HG03064 (cell line): ENCODE data around the gene TBL3.
"Not testable (repeated sequence)": the region's sequence is repeated elsewhere in the genome, so short reads cannot be mapped to it uniquely, and the experiment has no call there.

Experiments used
- ATAC-seq: cut with Tn5 transposase; IDR thresholded peaks from one replicate; pipeline ENCODE4 v1.9.1; 2021; ENCODE audit warnings: low read depth; ENCODE audit not compliant: unreplicated experiment

The TBL3 gene

DNA sequence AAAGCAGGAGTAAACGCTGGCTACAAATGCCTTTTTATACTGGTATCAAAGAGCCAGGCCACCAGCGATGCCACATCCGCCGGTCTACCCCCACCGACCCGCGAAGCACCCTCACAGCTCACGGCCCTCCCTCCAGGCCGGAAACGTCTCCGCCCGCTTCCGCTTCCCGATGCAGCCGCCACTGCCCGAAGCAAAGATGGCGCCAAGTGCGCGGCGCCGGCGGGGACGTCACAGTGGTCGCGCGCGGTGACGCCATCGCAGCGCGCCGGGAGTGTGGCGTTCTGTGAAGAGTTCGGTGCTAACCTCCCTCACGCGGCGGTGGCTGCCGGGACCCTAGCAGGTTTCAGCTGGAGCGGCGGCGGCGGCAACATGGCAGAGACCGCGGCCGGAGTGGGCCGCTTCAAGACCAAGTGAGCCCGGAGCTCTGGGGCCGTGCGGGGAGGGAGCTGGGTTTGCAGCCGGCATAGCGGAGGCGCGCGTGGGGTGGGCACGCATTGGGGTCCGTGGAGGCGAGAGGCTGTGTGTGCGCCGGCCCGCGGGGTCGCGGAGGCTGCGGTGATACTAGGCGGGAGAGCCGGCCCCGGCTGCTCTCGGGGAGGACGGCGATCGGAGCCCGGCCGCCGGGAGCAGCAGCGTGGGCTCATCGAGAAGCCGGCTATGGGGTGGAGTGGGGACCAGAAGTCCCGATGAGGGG, at the start of gene TBL3:
Gene TBL3, plus strand, starts transcription at position 258 of the 694 bp plus-strand sequence. Its CDS starts 112 bp downstream, at position 370.
- ATAC-seq: peak; percentile 53

DNA sequence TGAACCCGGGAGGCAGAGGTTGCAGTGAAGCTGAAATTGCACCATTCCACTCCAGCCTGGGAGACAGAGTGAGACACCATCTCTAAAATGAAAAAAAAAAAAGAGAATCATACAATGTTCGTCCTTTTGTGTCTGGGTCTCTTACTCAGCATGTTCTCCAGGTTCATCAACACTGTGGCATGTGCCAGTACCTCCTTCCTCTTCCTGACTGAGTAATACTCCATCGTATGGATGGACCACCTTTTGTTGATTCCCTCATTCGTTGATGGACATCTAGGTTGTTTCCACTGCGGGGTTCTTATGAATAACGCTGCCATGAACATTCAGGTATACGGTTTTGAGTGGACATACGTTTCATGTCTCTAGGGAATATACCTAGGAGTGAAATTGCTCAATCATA, 49.5 kb upstream of the TBL3 start:
- no peak for ATAC-seq

DNA sequence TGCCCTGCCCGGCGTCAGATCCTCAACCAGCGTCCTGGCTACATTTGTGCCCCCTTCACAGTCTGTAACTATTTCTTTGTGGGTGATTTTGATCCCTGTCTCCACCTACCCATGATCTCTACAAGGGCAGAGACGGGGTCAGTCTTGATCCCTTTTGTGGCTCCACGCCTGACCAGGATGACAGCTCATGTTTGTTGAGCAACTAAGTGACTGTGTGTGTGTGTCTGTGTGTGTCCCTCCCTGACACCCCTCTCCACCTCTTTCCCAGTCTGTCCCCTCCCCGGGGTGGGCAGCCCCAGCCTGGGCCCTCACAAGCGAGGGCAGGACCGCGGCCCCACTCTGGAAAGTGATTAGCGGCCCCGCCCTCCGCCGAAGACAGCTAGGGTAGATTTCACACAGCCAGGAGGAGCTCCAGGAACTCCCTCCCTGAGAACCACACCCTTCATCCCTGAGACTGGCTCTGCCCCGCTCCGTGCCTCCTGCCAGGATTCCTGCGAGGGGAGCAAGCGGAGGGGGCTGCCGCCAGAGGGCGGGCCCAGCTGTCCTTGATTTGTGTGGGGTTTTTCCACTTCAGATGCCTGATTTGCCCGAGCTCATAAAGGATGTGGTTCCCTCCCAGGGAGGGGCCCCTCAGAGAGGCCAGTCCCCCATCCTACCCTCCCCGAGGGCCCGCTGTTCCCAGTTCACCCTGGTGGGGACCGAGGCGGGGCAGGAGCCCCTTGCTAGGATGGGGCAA, 48.4 kb upstream of the TBL3 start:
- no peak for ATAC-seq

DNA sequence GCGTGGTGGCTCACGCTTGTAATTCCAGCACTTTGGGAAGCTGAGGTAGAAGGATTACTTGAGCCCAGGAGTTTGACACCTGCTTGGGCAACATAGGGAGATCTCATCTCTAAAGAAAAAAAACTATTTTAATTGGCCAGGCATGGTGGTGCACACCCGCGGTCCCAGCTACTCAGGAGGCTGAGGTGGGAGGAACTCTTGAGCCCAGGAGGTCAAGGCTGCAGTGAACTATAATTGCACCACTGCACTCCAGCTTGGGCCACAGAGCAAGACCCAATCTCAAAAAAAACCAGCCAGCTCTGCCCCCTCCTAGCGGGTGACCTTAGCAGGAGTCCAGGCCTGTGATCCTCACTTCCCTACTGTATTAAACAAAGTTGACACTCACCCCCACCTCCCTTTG, 47.8 kb upstream of the TBL3 start:
- ATAC-seq: no peak

DNA sequence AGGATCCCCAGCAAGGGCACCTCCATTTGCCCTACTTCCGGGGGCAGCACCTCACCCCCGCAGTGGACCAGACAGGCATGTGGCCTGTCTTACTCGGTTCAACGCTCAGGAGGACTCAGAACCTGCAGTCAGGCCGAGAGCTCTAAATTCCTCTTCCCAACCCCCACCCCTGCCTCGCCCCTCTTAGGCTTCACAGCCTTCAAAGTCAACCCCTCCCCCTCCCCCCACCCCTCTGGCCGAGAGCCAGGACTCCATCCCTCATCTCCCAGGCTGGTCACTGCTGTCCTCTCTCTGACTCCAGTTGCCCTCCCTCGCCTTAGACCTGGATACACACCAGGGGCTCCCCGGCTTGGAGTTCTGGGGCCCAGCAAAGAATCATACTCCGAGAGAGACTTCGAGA, 45.6 kb upstream of the TBL3 start:
- ATAC-seq: no peak

DNA sequence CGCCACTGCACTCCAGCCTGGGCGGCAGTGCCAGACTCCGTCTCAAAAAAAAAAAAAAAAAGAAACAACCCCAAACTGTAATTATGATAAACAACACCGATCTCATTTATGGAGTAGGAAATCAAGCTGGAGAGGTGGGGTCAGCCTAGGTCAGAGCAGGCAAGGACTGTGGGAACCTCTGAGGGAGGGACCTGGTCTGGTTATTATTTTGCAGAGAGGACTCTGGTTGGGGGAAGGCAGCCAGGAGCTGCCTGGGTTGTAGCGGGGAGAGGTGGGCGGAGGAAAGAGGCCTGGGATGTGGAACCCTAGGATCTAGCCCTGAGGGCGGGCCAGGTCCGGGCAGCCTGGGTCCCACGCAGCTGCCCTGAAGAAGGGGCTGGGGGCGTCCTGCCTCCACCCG, 42.7 kb upstream of the TBL3 start:
- no peak for ATAC-seq

DNA sequence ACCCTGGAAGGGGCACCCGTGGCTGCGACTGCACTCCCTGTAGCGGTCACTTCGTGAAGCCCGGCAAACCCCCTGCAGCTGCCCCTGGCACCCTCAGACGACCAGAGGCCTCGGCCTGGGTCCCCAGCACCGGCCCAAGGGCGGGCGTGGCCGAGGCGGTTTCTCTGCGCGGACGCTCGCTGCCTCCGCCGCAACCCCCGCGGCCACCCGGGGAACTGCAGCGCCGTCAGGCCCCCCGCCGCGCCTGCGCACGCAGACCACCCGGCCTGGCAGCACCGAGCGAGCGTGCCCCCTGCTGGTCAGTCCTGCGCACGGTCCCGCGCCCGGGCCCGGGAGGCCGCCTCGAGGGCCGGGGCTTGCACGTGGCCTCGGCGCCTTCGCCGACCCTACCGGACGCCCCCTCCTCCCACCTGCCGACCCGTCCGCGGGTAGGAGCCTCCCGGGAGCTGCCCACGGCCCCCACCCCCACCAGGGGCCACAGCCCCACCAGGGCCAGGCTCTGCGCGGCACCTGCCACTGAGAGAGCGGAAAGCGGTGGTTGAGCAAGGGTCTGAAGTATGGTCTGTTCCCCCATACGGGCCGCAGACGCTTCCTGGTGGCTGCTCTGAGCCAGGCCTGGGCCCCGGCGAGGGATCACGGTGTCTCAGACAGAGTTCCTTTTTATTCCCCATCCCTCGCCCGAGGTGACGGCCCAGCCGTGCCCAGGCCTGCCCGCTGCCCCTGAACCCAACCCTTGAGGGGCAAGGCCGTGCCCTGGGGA, 42.1 kb upstream of the TBL3 start:
- ATAC-seq: peak; percentile 82

DNA sequence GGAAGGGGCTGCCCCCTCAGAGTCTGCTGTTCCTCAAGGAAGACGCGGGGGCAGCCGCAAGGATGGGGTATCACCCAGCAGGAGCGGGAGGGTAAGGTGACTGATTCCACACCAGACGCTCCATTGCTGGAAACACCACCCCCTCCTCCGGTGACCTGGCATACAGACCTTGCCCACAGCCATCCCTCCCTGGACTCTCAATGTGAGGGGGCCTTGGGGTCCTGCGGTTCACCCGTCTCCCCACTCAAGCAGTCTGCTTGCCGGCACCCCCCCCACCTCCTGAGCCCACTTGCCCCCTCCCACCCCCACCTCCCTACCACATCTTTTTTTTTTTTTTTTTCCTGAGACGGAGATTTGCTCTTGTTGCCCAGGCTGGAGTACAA, 41.5 kb upstream of the TBL3 start:
- no peak for ATAC-seq

DNA sequence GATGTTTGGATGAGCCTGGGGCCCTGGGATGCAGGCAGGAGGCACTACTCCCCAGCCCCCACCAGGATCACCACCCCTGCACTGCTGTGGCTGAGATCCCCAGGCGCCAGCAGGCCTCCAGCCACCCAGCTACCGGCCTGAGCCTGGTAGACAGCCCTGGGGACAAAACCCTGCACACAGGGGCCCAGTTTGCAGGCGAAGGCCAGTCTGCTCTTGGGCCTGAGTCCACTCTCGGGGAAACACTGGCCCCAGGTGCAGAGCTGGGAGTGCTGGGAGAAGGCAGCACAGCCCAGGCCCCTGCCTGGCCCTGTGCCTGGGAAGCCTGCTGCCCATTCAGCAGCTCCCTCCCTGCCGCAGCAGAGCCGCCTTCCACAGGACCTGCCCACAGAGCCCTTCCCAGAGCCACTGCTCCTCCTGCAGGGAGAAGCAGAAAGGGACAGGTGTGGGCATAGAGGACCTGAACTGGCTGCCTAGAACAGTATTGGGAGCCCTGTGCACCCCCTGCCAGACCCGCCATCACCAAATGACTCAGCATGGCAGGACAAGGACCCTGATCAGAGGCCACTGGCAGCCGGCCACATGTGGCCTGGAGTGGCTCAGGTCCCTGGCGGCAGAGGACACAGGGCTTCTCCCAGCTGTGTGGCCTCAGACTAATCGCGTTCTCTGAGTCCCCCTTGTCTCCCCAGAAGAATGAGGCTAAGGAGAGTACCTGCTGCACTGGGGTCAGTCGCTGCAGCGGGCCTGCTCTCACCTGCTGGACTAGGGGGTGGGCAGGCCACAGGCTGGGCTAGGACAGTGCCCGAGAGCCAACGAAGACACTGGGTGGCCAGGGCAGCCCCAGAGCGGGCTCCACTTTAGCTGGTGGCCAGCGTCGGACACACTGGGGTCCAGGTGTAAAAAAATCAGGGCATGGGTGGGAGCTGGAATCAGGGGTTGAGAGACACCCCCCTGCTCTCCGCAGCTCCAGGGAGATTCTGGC, 39.5 kb upstream of the TBL3 start:
- ATAC-seq: no peak

DNA sequence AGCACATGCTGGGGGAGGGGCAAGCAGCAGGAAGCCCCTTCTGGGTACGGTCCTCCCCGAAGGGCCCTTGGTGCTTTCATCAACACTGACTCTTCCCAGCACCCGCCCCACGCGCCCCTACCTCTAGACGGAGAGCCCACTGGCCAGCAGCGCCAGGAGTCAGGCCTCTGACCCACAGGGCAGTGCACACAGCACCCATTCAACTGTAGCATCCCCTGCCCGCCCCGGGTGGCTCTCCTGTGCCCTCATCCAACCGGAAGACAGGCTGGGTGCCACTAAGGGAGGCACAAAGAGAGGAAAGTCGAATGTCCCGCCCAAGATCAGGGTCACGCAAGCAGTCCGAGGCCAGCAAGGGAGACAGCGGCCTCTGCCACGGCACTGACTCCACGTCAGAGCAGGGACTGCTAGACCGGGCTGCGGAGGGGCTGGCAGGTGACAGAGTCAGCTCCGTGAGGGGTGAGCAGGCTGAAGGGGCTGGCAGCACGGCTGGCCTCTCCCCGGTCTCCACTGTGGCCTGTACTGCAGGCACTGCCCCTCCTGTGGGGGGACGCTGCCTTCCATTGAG, 38.7 kb upstream of the TBL3 start:
- no peak for ATAC-seq

DNA sequence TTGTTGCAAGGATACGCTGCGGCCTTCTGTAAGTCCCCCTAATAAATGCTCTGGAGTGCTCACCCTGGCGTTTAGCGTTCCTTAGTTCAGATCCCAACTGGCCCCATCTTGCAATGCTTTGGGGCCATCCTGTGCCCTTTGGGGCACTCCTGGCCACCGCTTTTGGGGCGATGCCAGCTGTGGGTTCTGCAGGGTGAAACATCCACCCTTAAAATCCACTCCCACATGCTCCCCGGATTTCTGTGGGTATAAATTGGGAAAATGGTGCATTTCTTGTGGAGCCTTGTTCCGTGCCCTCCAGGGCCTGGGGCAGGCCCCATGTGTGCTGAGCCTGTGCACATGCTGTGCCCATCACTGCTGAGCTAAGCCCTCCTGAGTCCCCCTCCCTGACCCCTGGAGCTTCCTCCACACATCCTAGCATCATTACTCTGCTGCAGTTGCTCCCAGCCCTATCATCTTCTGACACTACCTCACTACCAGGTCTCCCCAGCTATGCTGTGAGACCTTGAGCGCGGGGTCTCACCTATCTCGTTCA, 34.8 kb upstream of the TBL3 start:
- no peak for ATAC-seq

DNA sequence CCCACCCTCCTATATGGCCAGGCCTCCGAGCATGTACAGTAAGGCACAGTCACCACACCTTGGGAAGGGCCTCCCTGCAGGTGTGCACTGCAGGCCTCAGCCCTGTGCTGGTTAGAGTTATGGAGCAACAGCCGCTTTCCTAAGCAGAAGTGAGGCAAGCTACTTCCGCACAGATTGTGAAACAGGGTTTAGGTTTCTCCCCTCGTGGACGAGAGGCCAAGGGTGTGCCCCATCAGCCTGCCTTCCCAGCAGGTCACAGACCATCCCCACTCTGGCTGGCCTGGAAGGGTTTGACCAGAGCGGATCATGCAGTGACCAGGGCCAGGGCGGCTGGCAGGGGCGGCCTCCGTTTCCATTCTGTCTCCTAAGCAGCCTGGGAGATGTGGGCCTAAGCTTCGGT, 33.5 kb upstream of the TBL3 start:
- no peak for ATAC-seq

DNA sequence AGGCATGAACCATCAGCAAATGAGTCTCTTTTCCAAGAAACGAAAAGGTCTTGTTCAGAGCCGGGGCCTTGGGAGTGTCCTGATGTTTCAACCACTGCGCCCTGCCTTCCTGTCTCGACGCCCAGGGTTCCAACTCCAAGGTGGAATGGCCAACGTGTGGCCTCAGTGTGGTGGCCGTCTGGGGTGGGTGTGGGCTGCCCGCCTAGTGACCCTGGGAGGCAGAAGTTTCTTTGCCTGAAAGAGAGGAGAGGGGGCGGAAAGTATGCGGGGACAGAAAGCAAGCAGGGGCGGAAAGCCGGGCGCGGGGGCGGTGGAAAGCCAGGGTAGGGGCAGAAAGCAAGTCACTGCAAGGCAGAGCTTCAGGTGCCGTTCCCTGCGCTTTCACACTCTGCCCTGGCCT, 32.9 kb upstream of the TBL3 start:
- no peak for ATAC-seq

DNA sequence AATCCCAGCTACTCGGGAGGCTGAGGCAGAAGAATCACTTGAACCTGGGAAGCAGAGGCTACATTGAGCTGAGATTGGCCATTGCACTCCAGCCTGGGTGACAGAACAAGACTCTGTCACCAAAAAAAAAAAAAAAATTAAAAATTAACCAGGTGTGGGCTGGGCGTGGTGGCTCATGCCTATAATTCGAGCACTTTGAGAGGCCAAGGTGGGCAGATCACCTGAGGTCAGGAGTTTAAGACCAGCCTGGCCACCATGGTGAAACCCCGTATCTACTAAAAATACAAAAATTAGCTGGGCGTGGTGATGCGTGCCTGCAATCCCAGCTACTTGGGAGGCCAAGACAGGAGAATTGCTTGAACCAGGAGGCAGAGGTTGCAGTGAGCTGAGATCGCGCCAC, 32.0 kb upstream of the TBL3 start:
- not testable (repeated sequence) for ATAC-seq

DNA sequence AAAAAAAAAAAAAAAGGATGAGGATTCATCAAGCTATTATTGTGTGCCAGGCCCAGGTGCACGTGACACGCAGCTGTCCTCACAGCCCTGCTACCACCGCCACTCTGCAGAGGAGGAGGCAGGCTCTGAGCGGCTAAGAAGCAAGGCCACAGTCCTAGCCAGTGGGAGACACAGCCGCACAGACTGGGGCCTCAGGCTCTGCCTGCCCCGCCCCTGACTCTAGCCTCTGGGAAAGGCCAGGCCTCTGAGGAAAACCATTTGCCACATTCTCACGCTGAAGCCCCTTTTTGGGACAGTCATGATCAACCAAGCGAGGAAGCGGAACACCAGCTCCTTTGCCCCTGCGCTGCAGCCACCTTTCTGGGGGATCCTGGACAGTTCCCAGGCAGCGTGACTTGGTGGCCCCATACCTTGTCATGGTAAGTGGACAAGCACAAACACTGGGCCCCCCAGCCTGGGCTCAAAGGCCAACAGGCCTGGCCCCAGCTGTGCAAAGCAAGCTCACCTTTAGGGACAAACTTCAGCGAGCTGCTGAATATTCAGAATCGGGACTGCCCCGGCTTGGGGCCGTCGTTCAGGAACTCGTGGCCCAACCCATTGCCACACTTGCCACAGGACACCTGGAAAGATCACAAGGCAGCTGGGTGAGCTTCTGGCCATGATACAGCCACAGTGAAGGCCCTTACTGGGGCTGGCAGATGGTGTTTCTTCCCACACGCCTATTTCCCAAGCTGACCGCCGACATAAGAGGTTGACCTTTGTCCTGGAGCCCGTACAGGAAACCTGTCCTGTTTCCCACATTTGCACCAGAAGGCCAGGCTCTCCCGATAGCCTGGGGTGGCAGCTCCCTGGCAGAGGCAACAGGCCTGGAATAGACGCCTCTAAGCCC, 31.3 kb upstream of the TBL3 start:
- no peak for ATAC-seq

DNA sequence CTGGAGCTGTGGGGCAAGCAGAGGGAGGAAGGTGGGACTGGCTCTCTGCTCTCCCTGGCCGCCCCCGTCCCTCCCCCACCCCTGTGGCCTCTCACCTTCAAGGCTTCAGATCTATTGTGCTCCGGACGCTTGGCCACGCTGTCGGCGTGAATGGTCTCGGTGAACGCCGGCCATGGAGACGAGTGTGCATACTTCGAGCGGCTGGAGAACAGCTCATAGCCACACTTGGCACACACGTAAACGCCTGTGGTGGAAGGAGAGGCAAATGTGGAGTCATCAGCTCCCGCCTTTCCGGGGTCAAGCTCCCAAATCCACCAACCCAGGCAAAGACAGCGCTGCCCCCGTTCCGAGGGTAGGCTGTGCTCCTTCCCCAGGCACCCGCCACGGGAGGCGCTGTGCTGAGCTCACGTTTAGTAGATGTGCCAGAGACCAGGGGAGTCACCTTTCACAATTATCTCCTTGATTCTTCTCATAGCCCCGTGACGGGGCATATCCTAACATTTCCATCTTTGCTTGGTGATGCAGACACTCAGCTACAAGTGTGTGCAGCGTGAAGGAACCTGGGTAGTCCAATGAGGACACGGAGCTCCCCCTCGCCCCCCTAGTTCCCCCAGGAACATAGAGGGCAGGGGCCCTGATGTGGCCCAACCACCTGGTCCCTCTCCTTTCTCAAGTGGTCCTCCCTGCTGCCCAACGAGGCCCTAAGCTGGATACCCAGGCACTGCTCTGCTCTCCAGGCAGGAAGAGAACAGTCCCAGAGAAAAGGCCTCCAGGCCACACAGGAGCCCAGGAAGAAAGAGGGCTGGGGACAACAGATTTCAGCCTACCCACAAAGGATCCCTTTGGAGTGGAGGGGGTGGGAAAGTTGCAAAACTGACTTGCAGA, 30.4 kb upstream of the TBL3 start:
- no peak for ATAC-seq

DNA sequence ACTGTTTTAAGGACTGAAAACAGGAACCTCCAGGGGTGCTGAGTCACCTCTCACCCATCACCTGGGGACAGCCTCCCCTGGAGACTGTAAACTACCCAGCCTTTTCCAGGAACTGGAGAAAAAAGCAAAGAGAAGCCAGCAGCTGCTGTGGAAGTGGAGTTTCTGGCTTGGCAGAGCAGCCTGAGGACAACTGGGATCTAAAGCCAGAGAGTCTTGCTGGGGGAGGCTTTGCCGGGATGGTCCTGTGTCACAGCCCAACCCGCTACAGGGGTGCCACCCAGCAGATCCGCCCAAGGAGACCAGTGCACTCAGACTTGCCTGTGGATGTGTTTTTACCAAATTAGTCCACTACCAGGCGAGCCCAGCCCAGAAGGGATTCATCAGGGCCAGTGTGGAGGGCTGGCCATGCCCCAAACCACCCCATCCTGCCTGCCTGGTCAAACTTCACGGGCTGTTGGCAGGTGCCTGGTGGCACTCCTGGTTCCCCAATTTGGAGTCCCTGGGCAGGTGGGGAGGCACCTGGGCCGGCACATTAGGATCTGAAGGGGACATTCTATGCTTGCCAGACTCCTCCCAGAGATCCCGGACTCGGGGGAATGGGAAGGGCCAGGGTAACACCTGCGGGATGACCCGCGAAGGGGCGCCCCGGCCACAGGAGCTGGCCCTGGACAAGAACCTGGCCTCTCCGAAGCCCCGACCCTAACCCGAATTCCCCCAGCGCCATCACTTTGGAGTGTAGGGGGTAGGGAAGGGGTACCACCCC, 29.6 kb upstream of the TBL3 start:
- no peak for ATAC-seq
